ENCODE data around the gene HIRIP3.

HIRIP3 gene

DNA sequence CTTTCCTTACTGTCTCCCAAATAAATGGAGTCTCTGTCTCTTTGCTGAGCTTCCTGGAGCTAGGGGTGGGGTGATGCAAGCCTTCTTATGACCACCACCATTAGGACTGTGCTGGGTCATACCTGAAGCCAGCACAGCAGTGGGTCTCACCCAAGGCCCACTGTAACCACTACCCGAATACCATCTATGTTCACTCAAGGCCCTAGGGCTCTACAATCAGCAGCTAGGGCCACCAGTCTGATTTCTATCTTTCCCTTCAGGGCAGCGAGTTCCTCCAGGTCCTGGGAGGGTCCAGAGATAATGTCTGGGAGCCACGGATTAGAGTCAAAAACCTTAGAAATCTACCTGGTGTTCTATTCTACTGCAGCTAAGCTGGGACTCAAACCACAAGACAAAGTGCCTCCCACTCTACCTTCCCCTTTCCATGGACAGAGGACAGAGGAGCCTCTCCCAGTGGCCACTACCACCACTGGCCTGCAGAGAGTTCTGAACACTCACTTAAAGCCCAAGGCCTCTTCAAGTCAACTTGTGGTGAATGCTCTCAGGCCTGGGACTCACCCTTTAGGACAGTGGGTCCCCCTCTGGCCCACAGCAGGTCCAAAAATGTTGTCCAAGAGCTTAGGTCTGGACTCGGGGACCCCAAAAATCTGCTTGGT lies 44.5 kb downstream of the HIRIP3 start:
- Mint-ChIP-seq H3K27me3 (ENCODE audit: low read depth) (peaks cover 6% of the 10 kb centered on the region), H3K4me3 (no peak overlapping the region), H3K9me3 (peaks cover 10% of the 10 kb centered on the region), H3K36me3 (ENCODE audit: low read depth) (no peaks in the 10 kb centered on the region), H3K27ac (no peak overlapping the region), H3K4me1 (ENCODE audit: low read depth) (no peaks in the 10 kb centered on the region)

DNA sequence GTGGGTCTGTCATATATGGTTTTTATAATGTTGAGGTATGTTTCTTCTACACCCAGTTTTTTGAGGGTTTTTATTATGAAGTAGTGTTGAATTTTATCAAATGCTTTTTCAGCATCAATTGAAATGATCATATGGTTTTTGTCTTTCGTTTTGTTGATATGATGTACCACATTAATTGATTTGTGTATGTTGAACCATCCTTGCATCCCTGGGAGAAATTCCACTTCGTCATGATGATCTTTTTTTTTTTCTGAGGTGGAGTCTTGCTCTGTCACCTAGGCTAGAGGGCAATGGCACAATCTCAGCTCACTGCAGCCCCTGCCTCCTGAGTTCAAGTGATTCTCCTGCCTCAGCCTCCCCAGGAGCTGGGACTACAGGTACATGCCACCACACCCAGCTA lies 47.5 kb downstream of the HIRIP3 start:
- H3K4me1 Mint-ChIP-seq (ENCODE audit: low read depth), result no peaks in the 10 kb centered on the region
- peaks cover 10% of the 10 kb centered on the region for H3K9me3 Mint-ChIP-seq
- H3K36me3 Mint-ChIP-seq (ENCODE audit: low read depth), result no peaks in the 10 kb centered on the region
- H3K27ac Mint-ChIP-seq, result no peak overlapping the region
- peaks cover 6% of the 10 kb centered on the region for H3K27me3 Mint-ChIP-seq (ENCODE audit: low read depth)
- no peak overlapping the region for H3K4me3 Mint-ChIP-seq

DNA sequence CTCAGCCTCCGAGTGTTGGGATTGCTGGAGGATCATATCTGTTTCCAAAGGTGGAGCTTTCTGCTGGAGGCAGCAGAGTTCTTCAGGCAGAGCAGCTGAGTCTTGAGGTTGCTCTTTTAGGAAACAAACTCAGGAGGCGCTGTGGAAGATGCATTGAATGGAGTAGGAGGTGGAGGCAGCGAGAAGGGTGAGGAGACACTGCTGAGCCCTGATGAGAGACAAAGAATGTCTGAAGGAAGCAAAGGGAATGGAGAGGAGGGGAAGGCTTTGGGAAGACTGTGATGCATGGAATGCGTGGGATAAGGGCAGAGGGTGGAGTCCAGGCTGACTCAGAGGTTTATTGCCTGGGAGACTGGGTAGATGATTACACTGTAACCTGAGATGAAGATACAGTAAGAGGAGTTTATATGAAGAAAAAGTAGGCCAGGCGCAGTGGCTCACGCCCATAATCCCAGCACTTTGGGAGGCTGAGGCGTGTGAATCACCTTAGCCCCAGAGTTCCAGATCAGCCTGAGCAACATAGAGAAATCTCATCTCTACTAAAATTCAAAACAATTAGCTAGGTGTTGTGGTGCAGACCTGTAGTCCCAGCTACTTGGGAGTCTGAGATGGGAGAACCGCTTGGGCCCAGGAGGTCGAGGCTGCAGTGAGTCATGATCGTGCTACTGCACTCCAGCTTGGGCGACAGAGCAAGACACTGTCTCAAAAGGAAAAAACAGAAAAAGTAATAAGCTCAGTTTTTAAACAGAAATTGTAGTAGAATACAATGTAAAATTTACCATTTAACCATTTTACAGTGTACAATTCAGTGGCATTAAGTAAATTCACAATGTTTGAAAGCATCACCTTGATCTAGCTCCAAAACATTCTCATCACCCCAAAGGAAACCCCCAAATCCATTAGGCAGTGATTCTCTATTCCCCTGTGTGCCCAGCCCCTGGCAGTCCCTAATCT lies 51.3 kb downstream of the HIRIP3 start:
- no peaks in the 10 kb centered on the region for H3K9me3 Mint-ChIP-seq
- H3K4me1 Mint-ChIP-seq (ENCODE audit: low read depth), result peaks cover 1% of the 10 kb centered on the region
- H3K36me3 Mint-ChIP-seq (ENCODE audit: low read depth), result no peaks in the 10 kb centered on the region
- no peak overlapping the region for H3K4me3 Mint-ChIP-seq
- no peak overlapping the region for H3K27ac Mint-ChIP-seq
- H3K27me3 Mint-ChIP-seq (ENCODE audit: low read depth), result peaks cover 12% of the 10 kb centered on the region

Measured in T-helper 1 cell treated with Interleukin-12 subunit alpha and Interleukin-12 subunit beta and Interleukin-4 antibody, amounts not matched to agents 30 μg/mL and 1 μg/mL, for 36 hours (primary cell).